GM18508 (cell line): ENCODE measurements around the gene DIP2B.
"Not testable (repeated sequence)": the region's sequence is repeated elsewhere in the genome, so short reads cannot be mapped to it uniquely, and the experiment has no call there.

ENCODE experiments used
- ATAC-seq: cut with Tn5 transposase; IDR thresholded peaks from one replicate; pipeline ENCODE4 v1.9.1; 2021; ENCODE audit warnings: moderate number of reproducible peaks; ENCODE audit not compliant: insufficient read depth, unreplicated experiment

Gene DIP2B

GRCh38 chr12:50665609-50666008 lies 160.8 kb downstream of the DIP2B start:
- ATAC-seq: no peak

GRCh38 chr12:50666023-50666422 lies 161.2 kb downstream of the DIP2B start:
- ATAC-seq: no peak

GRCh38 chr12:50672158-50672557 lies 167.4 kb downstream of the DIP2B start:
- no peak for ATAC-seq

- ATAC-seq: no peak
These were observed 172.0 kb downstream of the DIP2B start for GRCh38 chr12:50676756-50677155.

- ATAC-seq: no peak
These were observed 173.1 kb downstream of the DIP2B start for GRCh38 chr12:50677858-50678257.

GRCh38 chr12:50678650-50679365 lies 174.0 kb downstream of the DIP2B start:
- ATAC-seq: no peak

GRCh38 chr12:50679612-50680011 lies 174.8 kb downstream of the DIP2B start:
- ATAC-seq: no peak

GRCh38 chr12:50681064-50681463 lies 176.3 kb downstream of the DIP2B start:
- ATAC-seq: not testable (repeated sequence)

GRCh38 chr12:50685641-50686040 lies 180.9 kb downstream of the DIP2B start:
- no peak for ATAC-seq

GRCh38 chr12:50686406-50686805 lies 181.6 kb downstream of the DIP2B start:
- no peak for ATAC-seq

GRCh38 chr12:50686976-50687375 lies 182.2 kb downstream of the DIP2B start:
- no peak for ATAC-seq

GRCh38 chr12:50689437-50689836 lies 184.7 kb downstream of the DIP2B start:
- ATAC-seq: no peak

GRCh38 chr12:50690925-50691324 lies 186.1 kb downstream of the DIP2B start:
- ATAC-seq: no peak

GRCh38 chr12:50695961-50696360 lies 191.2 kb downstream of the DIP2B start:
- no peak for ATAC-seq

GRCh38 chr12:50696931-50697330 lies 192.1 kb downstream of the DIP2B start:
- ATAC-seq: no peak

GRCh38 chr12:50699154-50699553 lies 194.4 kb downstream of the DIP2B start:
- no peak for ATAC-seq

- no peak for ATAC-seq
These were observed 195.2 kb downstream of the DIP2B start for GRCh38 chr12:50699940-50700339.

GRCh38 chr12:50706606-50707005 lies 201.8 kb downstream of the DIP2B start:
- ATAC-seq: no peak

GRCh38 chr12:50707396-50707795 lies 202.6 kb downstream of the DIP2B start:
- no peak for ATAC-seq

- no peak for ATAC-seq
These were observed 203.8 kb downstream of the DIP2B start for GRCh38 chr12:50708631-50709030.

GRCh38 chr12:50711121-50711520 lies 206.3 kb downstream of the DIP2B start:
- ATAC-seq: no peak

- no peak for ATAC-seq
These were observed 210.4 kb downstream of the DIP2B start for GRCh38 chr12:50715174-50715573.
